IPS-15b (cell line): ENCODE results near the gene TRMT2A.

Source experiments
- H3K27me3 ChIP-seq: one replicate; pipeline ENCODE4 v1.6.1; 2013; ENCODE audit warnings: low read length; ENCODE audit not compliant: control insufficient read depth, insufficient read depth
- H3K36me3 ChIP-seq: one replicate; pipeline ENCODE4 v1.6.1; 2013; ENCODE audit warnings: low read length; ENCODE audit not compliant: control insufficient read depth, insufficient read depth
- H3K4me1 ChIP-seq: one replicate; pipeline ENCODE4 v1.6.1; 2013; ENCODE audit warnings: mild to moderate bottlenecking, low read length; ENCODE audit not compliant: control insufficient read depth, insufficient read depth
- H3K4me3 ChIP-seq: one replicate; pipeline ENCODE4 v1.5.1; 2013; ENCODE audit warnings: low read depth, low read length
- H3K9ac ChIP-seq: one replicate; pipeline ENCODE4 v1.6.1; 2013; ENCODE audit warnings: low read depth, mild to moderate bottlenecking, low read length
- H3K9me3 ChIP-seq: one replicate; pipeline ENCODE4 v1.6.1; 2013; ENCODE audit warnings: mild to moderate bottlenecking, low read length; ENCODE audit not compliant: control insufficient read depth, insufficient read depth

Gene TRMT2A

GRCh38 chr22:20088263-20088648 lies 28.8 kb downstream of the TRMT2A start:
- H3K4me1 ChIP-seq = no peaks in the 10 kb centered on the region
- no peak overlapping the region for H3K4me3 ChIP-seq
- H3K27me3 ChIP-seq = no peaks in the 10 kb centered on the region
- peaks cover 75% of the 10 kb centered on the region for H3K36me3 ChIP-seq
- H3K9me3 ChIP-seq = no peaks in the 10 kb centered on the region
- no peak overlapping the region for H3K9ac ChIP-seq

DNA sequence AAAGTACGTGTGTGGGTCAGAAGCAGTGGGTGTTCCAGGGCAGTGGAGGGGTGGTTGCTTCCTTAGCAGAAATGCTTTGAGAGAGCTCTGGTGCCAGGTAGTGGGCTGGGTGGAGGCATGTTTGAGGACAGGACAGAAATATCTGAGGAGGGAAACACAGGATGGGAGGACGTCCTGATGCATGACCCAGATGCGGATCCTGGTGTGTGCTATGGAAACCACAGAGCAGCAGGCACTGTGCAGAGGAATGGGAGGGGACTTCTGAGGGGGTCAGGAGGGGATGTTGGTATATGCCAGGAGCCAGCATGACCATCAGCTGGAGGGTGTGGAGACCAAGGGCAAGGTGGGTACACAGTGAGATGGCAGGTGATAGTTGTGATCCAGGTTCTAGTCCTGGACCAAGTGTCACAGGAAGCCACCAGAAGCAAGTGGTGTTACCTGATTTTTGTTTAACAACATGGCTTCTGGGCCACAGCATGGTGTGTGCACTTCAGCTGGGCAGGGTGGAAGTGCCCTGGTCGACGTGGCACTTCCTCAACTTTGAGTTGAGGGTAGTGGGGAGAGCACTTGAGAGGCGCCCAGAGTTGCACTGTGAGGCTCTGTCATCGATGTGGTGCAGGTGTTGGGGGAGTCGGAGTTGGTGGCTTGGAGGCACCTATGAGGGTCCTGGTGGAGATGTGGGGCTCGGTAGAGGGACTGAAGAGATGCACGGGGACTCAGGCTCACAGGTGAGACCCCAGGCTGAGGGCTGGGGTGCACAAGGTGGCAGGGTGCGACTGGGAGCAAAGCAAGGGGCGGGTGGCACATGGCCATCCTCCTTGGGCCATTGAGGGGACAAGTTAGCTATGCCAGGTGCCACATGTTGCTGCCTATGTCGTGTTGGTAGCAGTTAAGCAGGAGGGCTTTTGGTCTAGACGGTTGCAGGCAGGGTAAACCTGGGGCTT lies 29.4 kb downstream of the TRMT2A start:
- Histone ChIP-seq H3K4me1 (peaks cover 5% of the 10 kb centered on the region), H3K9ac (no peak overlapping the region), H3K9me3 (no peaks in the 10 kb centered on the region), H3K4me3 (no peak overlapping the region), H3K36me3 (peaks cover 75% of the 10 kb centered on the region), H3K27me3 (no peaks in the 10 kb centered on the region)

- no peak overlapping the region for H3K9ac ChIP-seq
- H3K4me1 ChIP-seq = peaks cover 6% of the 10 kb centered on the region
- peaks cover 69% of the 10 kb centered on the region for H3K36me3 ChIP-seq
- H3K27me3 ChIP-seq = no peaks in the 10 kb centered on the region
- H3K4me3 ChIP-seq = no peak overlapping the region
- no peaks in the 10 kb centered on the region for H3K9me3 ChIP-seq
Observed at GRCh38 chr22:20086763-20087162, 30.3 kb downstream of the TRMT2A start.

DNA sequence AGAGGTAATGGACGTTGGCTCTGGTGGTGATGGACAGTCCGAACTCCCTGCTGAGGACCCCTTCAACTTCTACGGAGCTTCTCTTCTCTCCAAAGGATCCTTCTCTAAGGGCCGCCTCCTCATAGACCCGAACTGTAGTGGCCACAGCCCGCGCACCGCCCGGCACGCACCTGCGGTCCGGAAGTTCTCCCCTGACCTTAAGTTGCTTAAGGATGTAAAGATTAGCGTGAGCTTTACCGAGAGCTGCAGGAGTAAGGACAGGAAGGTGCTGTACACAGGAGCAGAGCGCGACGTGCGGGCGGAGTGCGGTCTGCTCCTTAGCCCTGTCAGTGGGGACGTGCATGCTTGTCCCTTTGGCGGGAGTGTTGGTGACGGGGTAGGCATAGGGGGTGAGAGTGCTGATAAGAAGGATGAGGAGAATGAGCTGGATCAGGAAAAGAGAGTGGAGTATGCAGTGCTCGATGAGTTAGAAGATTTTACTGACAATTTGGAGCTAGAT lies 30.9 kb downstream of the TRMT2A start:
- Histone ChIP-seq H3K4me3 (no peak overlapping the region), H3K9ac (no peak overlapping the region), H3K4me1 (peaks cover 10% of the 10 kb centered on the region), H3K9me3 (no peaks in the 10 kb centered on the region), H3K36me3 (peaks cover 65% of the 10 kb centered on the region), H3K27me3 (no peaks in the 10 kb centered on the region)

- peaks cover 10% of the 10 kb centered on the region for H3K4me1 ChIP-seq
- H3K36me3 ChIP-seq = peaks cover 60% of the 10 kb centered on the region
- no peaks in the 10 kb centered on the region for H3K9me3 ChIP-seq
- no peak overlapping the region for H3K4me3 ChIP-seq
- no peaks in the 10 kb centered on the region for H3K27me3 ChIP-seq
- no peak overlapping the region for H3K9ac ChIP-seq
Observed at GRCh38 chr22:20085651-20086050, 31.4 kb downstream of the TRMT2A start.

DNA sequence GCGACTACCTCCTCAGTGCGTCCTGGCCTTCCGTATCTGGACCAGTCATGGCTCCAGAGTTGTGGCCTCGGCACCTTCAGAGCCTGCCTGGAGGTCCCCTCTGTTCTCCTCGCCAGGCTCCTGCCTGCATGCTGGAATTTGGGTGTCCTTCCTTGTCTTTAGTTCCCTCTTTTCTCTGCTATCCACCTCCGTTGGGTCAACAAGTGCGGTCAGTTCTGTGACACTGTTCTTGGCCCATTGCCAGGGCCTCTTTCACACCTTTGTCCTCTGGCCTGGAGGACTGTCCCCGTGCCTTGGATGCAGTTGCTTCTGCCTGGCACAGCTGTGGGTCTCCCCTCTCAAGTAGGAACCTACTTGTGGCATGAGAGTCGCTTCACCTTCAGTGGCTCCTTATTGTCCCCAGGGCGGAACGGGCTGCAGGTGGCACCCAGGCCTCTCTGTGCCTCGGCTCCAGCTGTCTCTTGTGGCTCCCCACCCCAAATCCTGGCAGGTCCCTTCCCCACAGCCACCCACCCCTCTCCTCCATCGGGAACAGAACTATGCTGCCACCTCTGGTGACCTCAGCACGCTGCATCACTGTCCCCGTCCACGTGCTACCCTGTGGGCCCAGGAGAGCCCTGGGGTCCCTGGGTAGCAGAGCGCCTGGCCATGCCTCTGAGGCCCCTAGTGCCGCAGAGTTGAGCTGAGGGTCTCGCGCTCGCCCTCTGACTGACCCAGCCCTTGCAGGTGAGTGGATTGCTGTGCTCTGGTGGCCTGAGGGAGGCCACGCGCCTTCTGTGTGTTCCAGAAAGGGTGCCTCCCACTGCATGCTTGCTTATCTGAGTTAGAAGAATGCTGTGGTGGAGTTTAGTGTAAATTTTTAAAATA lies 32.2 kb downstream of the TRMT2A start:
- Histone ChIP-seq H3K9me3 (no peaks in the 10 kb centered on the region), H3K4me1 (peaks cover 10% of the 10 kb centered on the region), H3K9ac (no peak overlapping the region), H3K27me3 (no peaks in the 10 kb centered on the region), H3K4me3 (no peak overlapping the region), H3K36me3 (peaks cover 51% of the 10 kb centered on the region)

GRCh38 chr22:20083891-20084546 lies 33.0 kb downstream of the TRMT2A start:
- no peaks in the 10 kb centered on the region for H3K9me3 ChIP-seq
- peaks cover 44% of the 10 kb centered on the region for H3K36me3 ChIP-seq
- peaks cover 10% of the 10 kb centered on the region for H3K4me1 ChIP-seq
- H3K27me3 ChIP-seq = no peaks in the 10 kb centered on the region
- no peak overlapping the region for H3K4me3 ChIP-seq
- no peak overlapping the region for H3K9ac ChIP-seq

DNA sequence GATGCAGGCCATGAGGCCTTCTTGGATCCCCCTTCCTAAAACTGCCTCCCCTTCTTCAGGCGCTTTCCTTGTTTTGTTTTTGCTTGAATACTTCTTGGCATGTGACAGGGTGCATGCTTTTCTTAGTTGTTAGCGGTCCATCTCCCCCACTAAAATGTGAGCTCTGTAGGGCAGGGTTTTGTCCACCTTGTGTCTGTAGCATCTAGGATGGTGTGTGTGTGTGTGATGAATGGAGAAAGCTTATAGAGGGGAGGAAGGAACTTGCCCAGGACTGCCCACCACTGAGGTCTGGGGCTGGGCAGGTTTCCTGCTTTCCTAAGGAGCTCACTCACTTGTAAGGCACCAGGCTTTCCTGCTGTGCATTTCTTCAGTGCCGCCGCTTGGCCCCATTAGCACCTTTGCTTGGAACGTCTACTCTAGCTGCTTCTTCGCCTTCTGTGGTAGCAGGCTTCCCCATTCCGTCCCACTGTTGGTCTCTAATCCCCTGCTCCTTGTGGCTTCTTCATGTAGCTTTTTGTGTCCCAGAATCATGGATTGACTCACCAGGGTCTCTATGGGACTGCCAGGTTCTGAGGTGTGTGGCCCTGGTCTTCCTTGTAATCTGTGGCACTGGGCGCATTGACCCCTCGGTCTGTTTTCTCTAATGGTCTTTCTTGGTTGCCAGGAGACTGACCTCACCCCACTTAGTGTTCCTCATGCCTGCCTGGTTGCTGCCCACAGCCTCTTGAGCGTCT lies 33.7 kb downstream of the TRMT2A start:
- peak overlapping the region; percentile 37 for H3K9ac ChIP-seq
- H3K36me3 ChIP-seq = peaks cover 37% of the 10 kb centered on the region
- no peaks in the 10 kb centered on the region for H3K27me3 ChIP-seq
- no peaks in the 10 kb centered on the region for H3K9me3 ChIP-seq
- peaks cover 10% of the 10 kb centered on the region for H3K4me1 ChIP-seq
- no peak overlapping the region for H3K4me3 ChIP-seq

DNA sequence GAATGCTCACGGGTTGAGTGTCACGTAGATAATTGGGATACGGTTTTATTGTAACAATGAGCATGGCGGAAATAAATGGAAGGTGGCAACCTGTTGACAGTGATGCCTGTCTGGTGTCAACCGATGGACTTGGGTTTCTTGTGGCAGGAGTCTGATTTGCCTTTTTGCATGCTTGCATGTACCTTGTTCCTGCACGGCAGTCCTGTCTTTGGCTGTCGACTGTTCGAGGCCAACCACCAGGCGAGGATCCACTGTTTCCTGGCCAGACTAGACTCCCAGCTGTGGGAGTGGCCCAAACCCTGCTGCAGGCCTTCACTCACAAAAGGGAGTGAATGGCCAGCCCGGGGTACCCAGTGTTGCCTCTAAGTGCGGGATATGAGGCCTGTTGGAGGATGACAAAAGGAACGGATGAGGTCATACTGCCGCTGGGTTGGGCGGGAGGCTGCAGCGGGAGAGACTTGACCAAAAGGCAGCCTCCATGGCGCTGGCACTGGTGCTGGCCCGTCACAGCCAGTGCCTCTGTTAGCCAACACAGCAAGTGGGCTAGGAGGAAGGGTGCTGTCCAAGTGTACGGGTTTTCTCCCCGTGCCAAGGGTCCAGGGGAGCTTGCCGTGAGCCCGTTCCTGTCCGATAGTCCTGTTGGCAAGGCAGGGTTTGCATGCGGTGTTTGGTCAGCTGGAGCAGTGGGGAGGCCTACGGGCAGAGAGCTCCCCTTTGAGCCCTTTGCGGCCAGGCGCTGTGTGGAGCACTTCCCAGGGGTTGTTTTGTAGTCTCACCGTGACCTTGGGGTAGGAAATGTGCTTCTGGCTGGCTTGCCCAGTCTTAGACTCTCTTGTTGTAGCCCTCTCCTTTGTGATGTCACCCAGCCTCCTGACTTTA lies 36.0 kb downstream of the TRMT2A start:
- Histone ChIP-seq H3K9me3 (no peaks in the 10 kb centered on the region), H3K36me3 (peaks cover 14% of the 10 kb centered on the region), H3K4me3 (peak overlapping the region; percentile 84), H3K9ac (peak overlapping the region; percentile 97), H3K4me1 (peaks cover 10% of the 10 kb centered on the region), H3K27me3 (no peaks in the 10 kb centered on the region)

DNA sequence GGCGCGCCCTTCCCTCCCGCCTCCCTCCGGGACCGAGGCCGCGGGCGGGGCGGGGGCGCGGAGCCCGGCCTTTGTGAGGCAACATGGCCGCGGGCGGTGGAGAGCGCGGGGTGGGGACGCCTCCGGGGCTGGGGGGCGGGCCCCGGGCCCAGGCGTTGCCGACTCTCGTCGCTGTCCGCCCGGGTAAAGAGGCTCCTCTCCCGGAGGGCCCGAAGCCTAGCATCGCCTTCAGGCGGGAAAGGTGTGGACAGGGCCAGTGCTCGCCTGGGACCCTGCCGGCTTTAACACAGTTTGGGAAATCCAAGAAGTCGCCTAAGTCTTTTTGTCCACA lies 36.6 kb downstream of the TRMT2A start:
- peaks cover 10% of the 10 kb centered on the region for H3K4me1 ChIP-seq
- H3K36me3 ChIP-seq = peaks cover 8% of the 10 kb centered on the region
- H3K4me3 ChIP-seq = peak overlapping the region; percentile 84
- H3K9ac ChIP-seq = peak overlapping the region; percentile 97
- H3K27me3 ChIP-seq = no peaks in the 10 kb centered on the region
- H3K9me3 ChIP-seq = no peaks in the 10 kb centered on the region
